Neural progenitor cell (in vitro differentiated cells): ENCODE results near the gene GLTP.

Experiments used
- CTCF ChIP-seq: fragments of 200-600 bp; sonication (generic); IDR thresholded peaks from 2 replicates; pipeline ENCODE4 v1.5.1; 2017; ENCODE audit warnings: antibody characterized with exemption, mild to moderate bottlenecking
- EZH2 ChIP-seq: fragments of 200-600 bp; sonication (generic); IDR thresholded peaks from 2 replicates; pipeline ENCODE4 v1.6.1; 2017; ENCODE audit warnings: antibody characterized with exemption, mild to moderate bottlenecking, moderate library complexity
- EZH2phosphoT487 ChIP-seq: fragments of 200-600 bp; sonication (generic); IDR thresholded peaks from 2 replicates; pipeline ENCODE4 v1.6.1; 2017; ENCODE audit warnings: antibody characterized with exemption

GRCh38 chr12:109818253-109818652 lies 62.1 kb downstream of the GLTP start:
- TF ChIP-seq CTCF = no peak
- no peak for TF ChIP-seq EZH2phosphoT487
- TF ChIP-seq EZH2 = no peak
